GM12872 (cell line): ENCODE measurements around the gene CPT2.

Source experiments
- TF ChIP-seq, protein P1 (sequence below): IDR thresholded peaks from 3 replicates; pipeline ENCODE4 v1.5.1; 2011; ENCODE audit warnings: low read depth, mild to moderate bottlenecking, low read length, moderate library complexity; ENCODE audit not compliant: insufficient read depth

The CPT2 gene

DNA sequence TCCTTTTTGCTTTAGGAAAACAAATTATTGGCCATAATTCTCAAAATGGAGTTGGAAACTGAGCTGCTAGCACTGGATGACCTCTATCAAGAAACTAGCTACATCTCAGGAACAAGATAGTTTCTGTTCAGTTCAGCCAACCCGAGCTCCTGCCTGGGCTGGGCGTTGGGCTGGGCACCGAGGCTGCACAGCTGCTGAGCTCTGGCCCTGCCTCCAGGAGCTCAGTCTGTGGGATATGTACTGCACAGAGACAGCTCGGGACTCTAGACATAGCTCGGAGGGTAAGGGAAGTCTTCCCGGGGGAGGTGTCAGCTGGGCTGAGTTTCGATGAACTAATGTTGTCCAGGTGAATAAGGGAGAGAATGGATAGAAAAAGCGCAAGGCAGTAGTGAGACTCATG is 29.7 kb upstream of the CPT2 start:
- TF ChIP-seq, protein P1, sequence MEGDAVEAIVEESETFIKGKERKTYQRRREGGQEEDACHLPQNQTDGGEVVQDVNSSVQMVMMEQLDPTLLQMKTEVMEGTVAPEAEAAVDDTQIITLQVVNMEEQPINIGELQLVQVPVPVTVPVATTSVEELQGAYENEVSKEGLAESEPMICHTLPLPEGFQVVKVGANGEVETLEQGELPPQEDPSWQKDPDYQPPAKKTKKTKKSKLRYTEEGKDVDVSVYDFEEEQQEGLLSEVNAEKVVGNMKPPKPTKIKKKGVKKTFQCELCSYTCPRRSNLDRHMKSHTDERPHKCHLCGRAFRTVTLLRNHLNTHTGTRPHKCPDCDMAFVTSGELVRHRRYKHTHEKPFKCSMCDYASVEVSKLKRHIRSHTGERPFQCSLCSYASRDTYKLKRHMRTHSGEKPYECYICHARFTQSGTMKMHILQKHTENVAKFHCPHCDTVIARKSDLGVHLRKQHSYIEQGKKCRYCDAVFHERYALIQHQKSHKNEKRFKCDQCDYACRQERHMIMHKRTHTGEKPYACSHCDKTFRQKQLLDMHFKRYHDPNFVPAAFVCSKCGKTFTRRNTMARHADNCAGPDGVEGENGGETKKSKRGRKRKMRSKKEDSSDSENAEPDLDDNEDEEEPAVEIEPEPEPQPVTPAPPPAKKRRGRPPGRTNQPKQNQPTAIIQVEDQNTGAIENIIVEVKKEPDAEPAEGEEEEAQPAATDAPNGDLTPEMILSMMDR = no peak

DNA sequence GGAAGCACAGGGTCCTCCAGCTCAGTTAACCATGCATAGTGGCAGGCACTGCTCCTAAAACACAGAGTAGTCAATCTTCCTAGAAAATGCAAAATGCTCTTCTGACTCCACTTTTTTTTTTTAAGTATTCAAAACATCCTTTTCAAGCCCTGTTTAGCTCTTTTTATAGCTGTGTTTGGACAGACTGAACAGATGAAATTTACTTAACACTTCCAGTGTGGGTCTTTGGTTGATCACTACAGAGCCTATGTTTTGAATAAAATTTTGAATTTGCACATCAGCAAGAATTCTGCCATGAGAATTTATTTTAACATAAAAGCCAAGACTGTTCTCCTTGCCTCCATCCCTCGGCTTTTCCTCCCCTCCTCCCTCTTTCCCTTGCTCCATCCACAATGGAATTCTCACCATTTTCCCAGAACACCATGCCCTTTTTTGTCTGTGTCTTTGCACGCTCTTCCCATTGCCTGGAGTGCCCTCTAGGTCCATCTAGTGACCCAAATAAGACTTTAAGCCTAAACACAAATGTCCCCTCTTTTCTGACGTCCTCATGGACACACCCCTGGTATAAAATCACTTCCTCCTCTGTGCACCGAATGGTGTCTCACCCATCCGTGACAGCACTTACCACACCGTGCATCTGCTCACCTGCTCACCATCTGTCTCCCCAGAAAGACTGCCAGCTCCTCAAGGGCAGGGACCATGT is 24.0 kb upstream of the CPT2 start:
- TF ChIP-seq, protein P1 = no peak

DNA sequence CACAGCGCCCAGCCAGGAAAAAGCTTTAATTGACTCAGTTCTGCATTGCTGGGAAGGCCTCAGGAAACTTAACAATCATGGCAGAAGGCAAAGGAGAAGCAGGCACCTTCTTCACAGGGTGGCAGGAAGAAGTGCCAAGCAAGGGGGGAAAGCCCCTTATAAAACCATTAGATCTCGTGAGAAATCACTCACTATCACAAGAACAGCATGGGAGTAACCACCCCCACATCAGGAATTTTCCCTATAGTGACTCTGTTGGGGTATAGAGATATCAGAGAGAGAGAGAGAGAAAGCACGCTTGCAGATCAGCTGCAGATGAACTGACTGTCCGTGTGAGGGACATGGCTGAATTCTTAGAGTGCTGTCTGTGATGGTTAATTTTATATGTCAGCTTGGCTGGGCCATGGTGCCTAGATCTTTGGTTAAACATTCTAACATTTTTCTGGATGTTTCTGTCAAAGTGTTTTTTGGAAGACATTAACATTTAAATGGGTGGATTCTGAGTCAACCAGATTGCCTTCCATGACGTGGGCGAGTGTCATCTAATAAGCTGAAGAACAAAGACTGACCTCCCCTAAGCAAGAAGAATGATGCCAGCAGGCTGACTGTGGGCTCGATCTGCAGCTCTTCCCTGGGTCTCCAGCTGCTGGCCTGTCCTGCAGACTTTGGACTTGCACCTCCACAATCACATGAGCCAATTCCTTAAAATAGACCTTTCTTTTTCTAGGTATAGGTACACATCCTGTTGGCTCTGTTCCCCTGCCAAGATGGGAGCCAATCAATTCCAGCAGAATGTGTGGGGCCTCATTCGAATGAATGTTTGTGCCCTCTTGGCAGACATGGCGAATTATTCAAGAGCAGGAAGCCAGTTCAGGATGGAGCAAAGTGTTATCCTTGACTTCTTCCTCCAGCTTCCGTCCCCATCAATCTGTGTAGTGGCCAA is 21.4 kb upstream of the CPT2 start:
- TF ChIP-seq, protein P1 = no peak

DNA sequence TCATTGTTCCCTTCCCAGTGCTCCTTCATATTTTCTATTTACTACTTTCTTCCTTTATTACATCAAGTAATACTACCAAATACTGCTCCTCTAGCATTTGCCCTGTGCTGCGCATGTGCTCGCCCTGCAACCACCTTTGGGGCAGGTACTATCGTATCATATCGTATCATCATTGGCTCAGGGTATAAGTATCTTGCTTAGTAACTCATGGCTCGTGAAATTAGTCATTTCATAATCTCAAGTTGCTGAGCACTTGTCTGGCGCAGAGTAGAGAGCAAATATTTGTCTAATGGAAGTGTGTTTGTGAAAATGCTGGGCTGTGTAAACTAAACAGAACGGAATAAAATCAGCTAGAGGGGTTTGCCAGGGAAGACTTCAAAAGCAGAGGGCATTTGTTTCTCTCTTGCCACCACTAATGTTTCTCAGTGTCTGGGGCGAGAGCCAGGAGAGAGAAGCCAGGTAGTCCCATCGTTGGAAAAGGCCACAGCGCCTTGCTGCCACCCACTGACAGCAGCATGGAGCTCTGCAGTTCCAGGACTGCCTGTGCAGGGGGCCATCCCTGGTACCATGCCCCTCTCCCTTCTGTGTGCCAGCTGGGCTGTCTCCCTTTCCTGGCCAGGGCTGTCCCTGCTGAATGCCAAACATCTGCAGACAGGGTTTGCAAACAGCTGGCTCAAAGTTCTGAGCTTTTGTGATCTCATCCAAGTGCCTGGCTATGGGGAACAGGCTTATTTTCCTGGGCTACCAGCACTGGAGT is 20.0 kb upstream of the CPT2 start:
- TF ChIP-seq, protein P1 = no peak

DNA sequence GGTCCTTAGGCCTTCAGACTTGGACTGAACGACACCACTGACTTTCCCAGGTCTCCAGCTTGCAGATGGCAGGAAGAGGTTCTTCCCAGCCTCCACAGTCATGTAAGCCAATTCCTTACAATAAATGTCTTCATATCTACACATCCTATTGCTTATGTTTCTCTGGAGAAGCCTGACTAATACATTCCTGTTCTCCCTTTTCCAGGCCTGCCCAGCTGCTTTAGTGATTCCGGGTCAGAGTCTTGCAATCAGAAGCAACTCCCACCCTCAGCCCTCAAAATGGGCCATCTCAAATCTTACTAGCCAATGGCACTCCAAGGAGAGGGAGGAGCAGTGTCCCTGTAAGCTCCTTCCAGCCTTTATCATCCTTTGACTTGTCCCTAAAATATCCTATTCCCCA is 16.4 kb upstream of the CPT2 start:
- TF ChIP-seq, protein P1 = no peak

DNA sequence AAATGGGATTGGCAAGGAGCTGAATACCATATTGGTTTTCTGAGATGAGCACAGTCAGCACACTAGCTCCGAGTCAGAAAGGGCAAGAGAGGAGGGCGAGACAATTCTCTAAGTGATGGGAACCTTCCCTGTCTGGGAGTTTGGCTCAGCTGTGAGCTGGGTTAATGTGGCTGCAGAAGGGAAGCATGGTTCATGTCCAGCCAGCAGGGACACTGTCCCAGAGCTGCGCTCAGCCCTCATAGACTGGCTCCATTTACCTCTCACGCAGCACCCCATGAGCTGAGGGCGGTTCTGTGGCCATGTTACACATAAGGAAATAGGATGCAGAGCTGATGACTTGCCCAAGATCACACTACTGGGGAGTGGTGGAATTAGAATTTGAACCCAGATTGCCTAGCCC is 15.7 kb upstream of the CPT2 start:
- TF ChIP-seq, protein P1 = no peak

DNA sequence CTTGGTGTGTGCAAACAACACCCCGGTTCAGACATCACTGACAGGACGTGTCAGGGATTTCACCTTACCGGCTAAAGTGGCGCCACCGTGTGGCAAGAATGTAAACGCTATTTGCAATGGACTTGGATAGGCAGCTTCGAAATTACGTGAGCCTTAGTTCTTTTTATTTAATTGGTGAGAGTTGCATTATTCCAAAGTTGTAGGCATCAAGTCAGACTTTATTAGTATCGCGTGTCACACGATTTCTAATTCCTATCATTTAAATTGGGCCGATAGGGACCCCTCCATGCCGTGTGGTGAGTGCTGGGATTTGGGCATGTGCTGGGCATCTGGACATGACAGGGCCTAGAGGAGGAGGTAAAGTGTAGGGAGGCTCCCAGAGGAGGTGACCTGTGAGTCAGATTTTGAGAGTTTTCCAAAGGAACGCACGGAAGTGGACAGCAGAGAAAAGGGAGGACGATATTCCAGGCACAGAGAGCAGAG is 14.5 kb upstream of the CPT2 start:
- TF ChIP-seq, protein P1 = peak; percentile 85
